RPMI8226 (cell line): Measurements from ENCODE around the gene SPATA31C1.
"Not testable (repeated sequence)": the region's sequence is repeated elsewhere in the genome, so short reads cannot be mapped to it uniquely, and the experiment has no call there.

ENCODE experiments used
- DNase-seq: peaks from one replicate; pipeline ENCODE4 v3.0.0-alpha.2; 2015

SPATA31C1 gene

DNA sequence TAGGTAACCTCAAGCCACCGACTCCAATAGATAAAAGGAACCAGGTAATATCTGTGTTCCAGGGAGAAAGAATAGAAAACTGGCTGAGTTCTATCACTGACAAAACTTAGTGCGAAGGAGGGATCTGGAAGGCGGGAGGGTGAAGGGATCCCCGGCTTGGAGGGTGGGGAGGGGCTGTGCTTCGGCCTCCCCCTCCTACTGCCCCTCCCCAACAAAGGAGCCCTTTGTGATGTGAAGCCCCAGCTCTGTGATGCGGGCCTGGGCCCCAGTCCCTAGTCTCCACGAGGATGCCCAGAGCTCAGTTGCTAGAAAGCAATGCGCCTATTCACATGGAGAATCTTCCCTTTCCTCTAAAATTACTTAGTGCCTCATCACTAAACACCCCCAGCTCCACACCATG lies at the start of gene SPATA31C1:
Gene SPATA31C1 (plus strand): TSS at position 301 of the 400 bp plus-strand sequence.
- not testable (repeated sequence) for DNase-seq

- DNase-seq: no peak
Measured at GRCh38 chr9:87868175-87868574, 49.6 kb upstream of the SPATA31C1 start.

DNA sequence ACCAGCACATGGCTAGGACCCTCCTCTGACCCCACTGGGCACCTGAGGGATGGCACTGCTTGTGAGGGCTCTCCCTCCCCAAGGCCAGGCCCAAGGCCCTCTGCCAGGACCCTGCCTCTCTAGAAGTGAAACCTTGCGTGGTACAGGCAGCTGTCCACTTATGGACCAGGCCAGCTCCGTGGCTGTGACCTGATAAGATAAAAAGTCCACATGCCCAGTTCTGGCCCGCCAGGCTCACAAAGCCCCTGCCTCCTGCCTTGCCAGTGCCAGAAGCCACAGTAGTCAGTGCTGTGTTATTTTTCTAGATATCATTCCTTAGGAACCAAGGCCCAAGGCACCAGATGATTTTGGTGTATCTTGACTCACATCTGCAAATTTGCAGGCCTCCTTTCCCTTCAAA lies 49.1 kb upstream of the SPATA31C1 start:
- no peak for DNase-seq

DNA sequence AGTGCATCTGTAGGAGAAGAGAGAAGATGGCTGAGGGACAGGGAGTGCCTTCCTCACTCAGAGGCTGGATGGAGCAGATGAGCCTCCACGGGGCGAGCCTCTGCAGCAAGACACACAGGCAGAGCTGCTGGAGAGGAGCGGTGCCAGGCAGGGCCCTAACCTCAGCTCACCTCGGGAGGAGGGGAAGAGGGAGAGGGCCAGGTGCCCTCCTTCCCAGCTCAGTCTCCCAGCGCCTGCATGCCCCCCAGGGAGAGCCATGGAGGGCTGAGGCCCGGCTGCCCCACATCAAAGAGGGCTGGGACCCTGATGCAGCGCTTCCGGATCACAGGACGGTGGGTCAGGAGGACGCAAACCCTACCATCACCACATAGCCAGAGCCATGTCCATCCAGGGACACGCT lies 48.7 kb upstream of the SPATA31C1 start:
- DNase-seq: no peak

DNA sequence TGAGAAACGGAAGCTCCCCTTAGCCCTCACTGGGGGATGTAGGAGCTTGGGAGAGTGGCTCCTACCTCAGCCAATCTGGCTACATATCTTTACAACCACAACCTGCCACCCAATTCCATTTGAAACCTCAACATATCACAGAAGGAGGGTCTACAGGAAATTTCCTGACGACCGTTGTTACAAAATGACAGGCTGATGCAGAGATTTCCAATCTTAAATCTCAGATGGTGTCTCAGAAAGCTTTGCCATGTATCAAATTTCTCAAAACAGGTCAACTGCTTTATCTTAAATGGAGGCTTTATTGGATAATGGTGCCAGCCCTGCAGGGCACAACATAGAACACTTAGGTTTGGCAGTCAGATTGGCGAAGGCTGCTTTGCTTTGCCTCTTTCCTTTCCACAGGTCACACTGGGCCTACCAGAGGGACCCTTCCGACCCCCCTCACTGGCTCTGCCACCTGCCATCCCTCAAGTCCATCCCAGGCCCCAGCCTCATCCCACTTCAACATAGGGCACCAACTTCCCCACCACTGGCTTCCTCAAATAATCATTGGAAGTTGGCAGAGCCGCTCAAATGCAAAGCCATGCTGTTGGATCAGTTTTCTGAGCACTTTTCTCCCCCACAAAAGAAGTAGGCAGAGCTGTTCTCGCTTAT lies 46.2 kb upstream of the SPATA31C1 start:
- DNase-seq: no peak

- no peak for DNase-seq
Measured at GRCh38 chr9:87872079-87872624, 45.6 kb upstream of the SPATA31C1 start.

GRCh38 chr9:87873607-87874303 lies 44.0 kb upstream of the SPATA31C1 start:
- no peak for DNase-seq

GRCh38 chr9:87874304-87874623 lies 43.5 kb upstream of the SPATA31C1 start:
- no peak for DNase-seq

- no peak for DNase-seq
Measured at GRCh38 chr9:87875060-87875459, 42.7 kb upstream of the SPATA31C1 start.

DNA sequence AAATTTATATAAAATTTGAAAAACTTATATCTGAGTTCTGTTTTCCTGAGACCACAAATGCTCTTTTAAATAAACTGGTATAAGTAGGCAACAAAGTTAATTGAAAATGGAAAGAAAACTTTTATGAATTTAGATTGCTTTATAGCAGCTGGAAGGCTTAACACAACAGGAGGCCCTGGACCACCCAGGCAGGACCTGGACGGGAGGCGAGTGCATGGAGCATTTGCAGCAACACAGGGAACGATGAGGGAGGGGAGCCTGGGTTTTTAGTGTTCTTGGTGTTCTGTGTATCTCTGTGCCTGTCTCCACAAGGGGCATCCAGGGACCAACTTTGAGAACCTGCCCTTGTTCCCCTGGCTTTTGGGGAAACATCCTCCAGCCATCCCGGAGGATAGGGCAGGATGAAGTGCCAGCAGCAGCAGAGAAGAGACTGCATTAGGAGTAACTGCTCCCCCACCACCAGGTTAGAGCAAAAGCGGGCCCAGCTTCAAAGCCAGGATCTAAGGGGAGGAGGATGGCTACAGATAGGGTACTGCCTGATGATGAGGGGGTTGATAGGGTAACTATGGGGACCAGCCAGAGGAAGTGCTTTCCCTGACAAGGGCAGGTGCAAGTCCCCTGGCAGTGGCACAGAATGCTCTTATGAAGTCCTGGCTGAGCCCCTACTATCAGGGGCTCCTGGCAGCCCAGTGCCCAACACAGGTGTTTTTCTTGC lies 41.8 kb upstream of the SPATA31C1 start:
- no peak for DNase-seq

- no peak for DNase-seq
Measured at GRCh38 chr9:87876708-87877107, 41.1 kb upstream of the SPATA31C1 start.

GRCh38 chr9:87878989-87879511 lies 38.7 kb upstream of the SPATA31C1 start:
- no peak for DNase-seq

DNA sequence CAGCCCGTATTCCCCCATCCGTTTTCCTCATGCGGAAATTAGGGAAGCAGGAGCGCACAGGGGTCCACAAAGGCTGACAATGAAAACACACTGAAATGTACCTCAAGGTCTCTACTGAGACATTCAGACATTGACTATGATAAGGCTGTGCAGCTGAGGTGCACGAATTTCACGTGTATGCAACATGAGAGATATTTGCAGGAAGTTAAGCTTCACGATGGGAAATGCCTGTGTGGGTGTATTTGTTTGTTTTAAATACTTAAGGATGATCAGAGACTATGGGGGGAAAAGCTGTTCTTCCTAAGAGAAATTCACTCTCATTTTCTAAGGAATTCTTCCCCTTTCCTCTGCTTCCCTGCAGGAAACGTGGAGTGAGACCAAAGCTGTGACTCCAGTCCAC lies 37.6 kb upstream of the SPATA31C1 start:
- DNase-seq: no peak

DNA sequence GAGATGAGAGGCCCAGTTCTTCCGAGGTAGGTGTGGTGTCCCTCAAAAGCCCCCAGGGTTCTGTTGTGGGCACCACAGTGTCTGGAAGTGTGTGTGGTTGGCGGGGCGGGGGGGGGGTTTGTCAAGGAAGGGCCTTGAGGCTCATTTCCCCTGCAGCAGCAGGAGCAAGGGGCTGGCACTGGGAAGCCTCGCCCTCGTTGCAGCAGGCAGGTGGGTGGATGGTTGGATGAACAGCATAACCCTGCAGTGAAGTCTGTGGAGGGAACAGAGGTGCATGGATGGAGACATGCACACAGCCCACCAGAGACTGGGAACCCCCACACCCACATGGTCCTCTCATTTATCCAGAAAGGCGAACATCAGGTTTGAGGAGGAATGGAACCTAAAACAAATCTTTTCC lies 37.1 kb upstream of the SPATA31C1 start:
- DNase-seq: no peak

- no peak for DNase-seq
Measured at GRCh38 chr9:87882627-87883026, 35.1 kb upstream of the SPATA31C1 start, which contains the start of gene SPATA31E1. TSS of gene SPATA31E1 (plus strand) at chr9:87882877. CDS start at chr9:87882892, 15 bp downstream.

GRCh38 chr9:87883274-87883673 lies 34.5 kb upstream of the SPATA31C1 start:
- DNase-seq: no peak

DNA sequence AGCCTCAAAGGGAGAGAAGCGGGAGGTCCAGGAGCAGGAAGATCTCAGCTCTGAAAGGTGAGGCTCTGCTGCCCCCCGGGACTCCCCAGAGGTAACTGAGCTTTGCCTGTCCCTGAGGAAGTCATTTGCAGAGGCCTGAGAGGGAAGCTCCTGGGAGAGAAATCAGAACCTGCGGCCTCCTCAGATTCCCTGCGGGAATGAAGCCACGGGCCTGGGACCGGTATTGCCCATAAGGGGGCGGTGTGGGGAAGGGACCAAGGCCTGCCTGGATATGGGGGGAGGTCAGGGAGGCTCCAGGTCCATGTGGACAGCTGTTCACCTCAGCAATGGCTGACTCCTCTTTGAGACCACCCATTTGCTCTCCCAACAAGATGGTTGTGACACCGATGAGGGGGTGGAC lies 33.8 kb upstream of the SPATA31C1 start:
- DNase-seq: no peak

DNA sequence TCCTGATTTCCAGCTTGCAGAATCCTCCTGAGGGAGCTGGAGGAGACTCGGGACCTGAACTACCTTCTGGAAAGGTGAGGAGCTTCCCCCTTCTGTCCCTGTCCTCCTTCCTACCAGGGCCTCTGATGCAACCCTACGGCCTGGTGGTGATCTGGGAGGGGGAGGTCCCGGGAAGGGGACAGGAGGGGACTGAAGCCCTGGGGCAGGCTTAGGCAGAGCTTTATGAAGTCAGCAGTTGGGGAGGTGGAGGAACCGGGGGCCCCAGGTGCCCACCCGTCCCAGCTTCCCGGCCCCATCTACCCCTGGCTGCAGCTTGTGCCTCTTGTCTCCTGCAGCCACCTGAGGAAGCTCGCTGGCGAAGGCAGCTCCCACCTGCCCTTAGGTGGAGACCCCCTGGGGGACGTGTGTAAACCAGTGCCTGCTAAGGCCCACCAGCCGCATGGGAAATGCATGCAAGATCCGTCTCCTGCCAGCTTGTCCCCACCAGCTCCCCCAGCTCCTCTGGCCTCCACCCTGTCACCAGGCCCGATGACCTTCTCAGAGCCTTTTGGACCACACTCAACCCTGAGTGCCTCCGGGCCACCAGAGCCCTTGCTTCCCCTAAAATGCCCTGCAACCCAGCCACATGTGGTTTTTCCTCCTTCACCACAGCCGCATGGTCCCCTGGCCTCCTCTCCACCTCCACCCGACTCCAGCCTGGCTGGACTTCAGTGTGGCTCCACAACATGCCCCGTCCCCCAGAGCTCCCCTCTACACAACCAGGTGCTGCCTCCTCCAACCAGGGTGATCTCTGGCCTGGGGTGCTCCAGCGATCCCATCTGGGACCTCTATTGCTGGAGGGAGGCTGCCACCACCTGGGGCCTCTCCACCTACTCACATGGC lies 32.9 kb upstream of the SPATA31C1 start:
- no peak for DNase-seq

DNA sequence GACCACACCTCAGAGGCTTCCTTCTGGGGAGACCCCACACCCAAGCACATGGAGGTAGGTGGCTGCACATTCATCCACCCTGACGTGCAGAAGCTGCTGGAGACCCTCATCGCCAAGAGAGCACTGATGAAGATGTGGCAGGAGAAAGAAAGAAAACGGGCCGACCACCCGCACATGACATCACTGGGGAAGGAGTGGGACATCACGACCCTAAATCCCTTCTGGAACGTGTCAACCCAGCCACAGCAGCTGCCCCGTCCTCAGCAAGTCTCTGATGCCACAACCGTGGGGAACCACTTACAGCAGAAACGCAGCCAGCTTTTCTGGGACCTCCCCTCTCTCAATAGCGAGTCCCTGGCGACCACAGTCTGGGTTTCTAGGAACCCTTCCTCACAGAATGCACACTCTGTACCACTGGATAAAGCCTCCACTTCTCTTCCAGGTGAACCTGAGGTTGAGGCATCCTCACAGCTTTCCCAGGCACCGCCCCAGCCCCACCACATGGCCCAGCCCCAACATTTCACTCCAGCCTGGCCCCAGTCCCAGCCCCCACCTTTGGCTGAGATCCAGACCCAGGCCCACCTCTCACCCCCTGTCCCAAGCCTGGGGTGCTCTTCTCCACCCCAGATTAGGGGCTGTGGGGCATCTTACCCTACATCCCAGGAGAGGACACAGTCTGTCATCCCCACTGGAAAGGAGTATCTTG lies 32.1 kb upstream of the SPATA31C1 start:
- DNase-seq: no peak

DNA sequence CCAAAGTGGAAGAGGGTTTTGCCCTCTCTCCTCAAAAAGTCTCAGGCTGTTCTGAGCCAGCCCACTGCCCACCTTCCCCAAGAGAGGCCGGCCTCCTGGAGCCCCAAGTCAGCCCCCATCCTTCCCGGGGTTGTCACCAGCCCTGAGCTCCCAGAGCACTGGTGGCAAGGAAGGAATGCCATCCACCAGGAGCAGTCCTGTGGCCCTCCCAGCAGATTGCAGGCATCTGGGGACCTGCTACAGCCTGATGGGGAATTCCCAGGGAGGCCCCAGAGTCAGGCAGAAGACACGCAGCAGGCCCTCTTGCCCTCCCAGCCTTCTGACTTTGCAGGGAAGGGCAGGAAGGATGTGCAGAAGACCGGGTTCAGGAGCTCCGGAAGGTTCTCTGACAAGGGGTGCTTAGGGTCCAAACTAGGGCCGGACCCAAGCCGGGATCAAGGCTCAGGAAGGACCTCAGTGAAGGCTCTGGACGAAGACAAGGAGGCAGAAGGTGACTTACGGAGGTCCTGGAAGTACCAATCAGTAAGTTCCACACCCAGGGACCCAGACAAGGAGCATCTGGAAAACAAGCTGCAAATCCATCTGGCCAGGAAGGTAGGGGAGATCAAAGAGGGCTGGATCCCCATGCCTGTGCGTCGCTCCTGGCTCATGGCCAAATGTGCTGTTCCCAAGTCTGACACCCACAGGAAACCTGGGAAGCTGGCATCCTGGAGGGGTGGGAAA lies 31.4 kb upstream of the SPATA31C1 start:
- no peak for DNase-seq

DNA sequence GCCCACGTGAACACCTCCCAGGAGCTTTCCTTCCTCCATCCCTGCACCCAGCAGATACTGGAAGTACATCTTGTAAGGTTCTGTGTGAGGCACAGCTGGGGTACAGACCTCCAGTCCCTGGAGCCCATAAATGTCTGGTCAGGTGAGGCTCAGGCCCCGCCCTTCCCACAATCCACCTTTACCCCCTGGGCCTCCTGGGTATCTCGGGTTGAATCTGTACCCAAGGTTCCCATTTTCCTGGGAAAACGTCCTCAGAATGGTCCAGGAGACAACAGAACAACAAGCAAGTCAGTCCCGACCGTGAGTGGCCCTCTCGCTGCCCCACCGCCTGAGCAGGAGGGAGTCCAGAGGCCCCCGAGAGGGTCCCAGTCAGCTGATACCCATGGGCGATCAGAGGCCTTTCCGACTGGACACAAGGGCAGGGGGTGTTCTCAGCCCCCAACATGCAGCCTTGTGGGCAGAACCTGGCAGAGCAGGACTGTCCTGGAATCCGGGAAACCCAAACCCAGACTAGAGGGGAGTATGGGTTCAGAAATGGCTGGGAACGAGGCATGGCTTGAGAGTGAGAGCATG lies 30.7 kb upstream of the SPATA31C1 start:
- no peak for DNase-seq
